Upper lobe of left lung (tissue), 6 donors: ENCODE data around the gene SERPINA12. TPM values are rescaled to one million over a fixed set of nuclear protein-coding genes. Genes with fewer than 3 reads are reported as not detected.

Experiments
- ATAC-seq, 2 donors: fragments of 200-7000 bp; cut with Tn5 transposase; one replicate each; pipeline ENCODE4 v1.9.1; 2022; ENCODE audit warnings: mild to moderate bottlenecking in 2 of 2, moderate library complexity in 2 of 2; ENCODE audit not compliant: low FRiP score in 2 of 2
- DNase-seq, 2 donors: peaks; one replicate each; pipeline ENCODE4 v3.0.0-alpha.2; 2019 to 2020
- H3K27ac ChIP-seq, 4 donors: fragments of 200-600 bp; sonication (generic); one replicate each; pipeline ENCODE4 v1.5.1; 2016 to 2019
- H3K27me3 ChIP-seq, 4 donors: fragments of 200-600 bp; sonication (generic); one replicate each; pipeline ENCODE4 v1.5.1; 2017 to 2019
- H3K36me3 ChIP-seq, 4 donors: fragments of 200-600 bp; sonication (generic); one replicate each; pipeline ENCODE4 v1.5.1; 2016 to 2019
- H3K4me1 ChIP-seq, 4 donors: fragments of 200-600 bp; sonication (generic); one replicate each; pipeline ENCODE4 v1.5.1; 2018 to 2019
- H3K4me3 ChIP-seq, 4 donors: fragments of 200-600 bp; sonication (generic); one replicate each; pipeline ENCODE4 v1.5.1; 2017 to 2019; ENCODE audit warnings: mild to moderate bottlenecking in 2 of 4, moderate library complexity in 1 of 4
- H3K9me3 ChIP-seq, 4 donors: fragments of 200-600 bp; sonication (generic); one replicate each; pipeline ENCODE4 v1.5.1; 2018 to 2019
- EP300 ChIP-seq, 4 donors: sonication (generic); formaldehyde crosslinking; IDR thresholded peaks; one replicate each; pipeline ENCODE4 v1.5.1; 2017; ENCODE audit warnings: antibody characterized with exemption in 4 of 4, control low read depth in 2 of 4
- POLR2A ChIP-seq, 4 donors: fragments of 450-650 bp; IDR thresholded peaks; one replicate each; pipeline ENCODE4 v1.5.1; 2016 to 2017; ENCODE audit warnings: antibody characterized with exemption in 4 of 4, mild to moderate bottlenecking in 2 of 4
- POLR2AphosphoS5 ChIP-seq, 2 donors: sonication (generic); formaldehyde crosslinking; IDR thresholded peaks; one replicate each; pipeline ENCODE4 v1.5.1; 2017; ENCODE audit warnings: antibody characterized with exemption in 2 of 2
- WGBS, 2 donors: methylation state at CpG; one replicate each; pipeline ENCODE4 v1.1.5; 2017 to 2018; 5-methylcytosine and 5-hydroxymethylcytosine counted together
- total RNA-seq, 6 donors: library from RNA; depleted of rRNA in 4 of 6; stranded (reverse); fragments of >200 nt in 4 of 6; gene quantifications; one replicate each; pipeline versions ENCODE4 v1.1.0 to v1.2.1, GENCODE V29; 2016 to 2021
- TF ChIP-seq, protein P1 (sequence below), 6 experiments: fragments of 450-650 bp in 4 of 6; fragments of 200-600 bp in 2 of 6; sonication (generic) in 2 of 6; IDR thresholded peaks; one replicate each; pipeline ENCODE4 v1.5.1; 2016 to 2019; ENCODE audit warnings: antibody characterized with exemption in 6 of 6
- donor health status: DM: no; HTN: no; CAD: no; lungs with moderate emphysema.
- donor health status: DM: no; HTN: yes; CAD: no; lungs with severe emphysema.

The SERPINA12 gene
- total RNA-seq, 6 donors from 2014 or later, result not detected

DNA sequence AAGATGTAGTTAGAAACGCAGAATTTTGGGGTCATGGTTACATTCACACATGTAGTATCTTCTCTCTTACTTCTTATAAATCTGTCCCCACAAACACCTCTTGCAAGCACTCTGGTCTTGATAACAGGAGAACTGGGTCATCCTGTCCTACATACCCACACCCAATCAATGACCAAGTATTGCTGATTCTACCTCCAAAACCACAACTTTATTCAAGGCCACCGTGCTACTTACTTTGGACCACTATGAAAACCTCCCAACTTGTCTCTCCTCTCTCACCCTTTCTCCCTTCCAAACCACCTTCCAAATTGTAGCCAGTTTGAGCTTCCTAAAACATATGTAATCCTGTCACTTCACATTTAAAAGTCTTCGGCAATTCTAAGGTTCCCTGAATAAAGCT lies 62.1 kb downstream of the SERPINA12 start:
- 77 to 80% methylated on average over 3 of the region's 3 CpGs for whole genome bisulfite sequencing, 2 donors
- H3K36me3 ChIP-seq, result no peaks in the 10 kb centered on the region
- TF ChIP-seq, protein P1, sequence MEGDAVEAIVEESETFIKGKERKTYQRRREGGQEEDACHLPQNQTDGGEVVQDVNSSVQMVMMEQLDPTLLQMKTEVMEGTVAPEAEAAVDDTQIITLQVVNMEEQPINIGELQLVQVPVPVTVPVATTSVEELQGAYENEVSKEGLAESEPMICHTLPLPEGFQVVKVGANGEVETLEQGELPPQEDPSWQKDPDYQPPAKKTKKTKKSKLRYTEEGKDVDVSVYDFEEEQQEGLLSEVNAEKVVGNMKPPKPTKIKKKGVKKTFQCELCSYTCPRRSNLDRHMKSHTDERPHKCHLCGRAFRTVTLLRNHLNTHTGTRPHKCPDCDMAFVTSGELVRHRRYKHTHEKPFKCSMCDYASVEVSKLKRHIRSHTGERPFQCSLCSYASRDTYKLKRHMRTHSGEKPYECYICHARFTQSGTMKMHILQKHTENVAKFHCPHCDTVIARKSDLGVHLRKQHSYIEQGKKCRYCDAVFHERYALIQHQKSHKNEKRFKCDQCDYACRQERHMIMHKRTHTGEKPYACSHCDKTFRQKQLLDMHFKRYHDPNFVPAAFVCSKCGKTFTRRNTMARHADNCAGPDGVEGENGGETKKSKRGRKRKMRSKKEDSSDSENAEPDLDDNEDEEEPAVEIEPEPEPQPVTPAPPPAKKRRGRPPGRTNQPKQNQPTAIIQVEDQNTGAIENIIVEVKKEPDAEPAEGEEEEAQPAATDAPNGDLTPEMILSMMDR (IDR thresholded peaks at IDR 0.05), result no peak
- no peak for TF ChIP-seq POLR2AphosphoS5 (IDR thresholded peaks at IDR 0.05)
- TF ChIP-seq EP300 (IDR thresholded peaks at IDR 0.05), result no peak
- no peak for TF ChIP-seq POLR2A (IDR thresholded peaks at IDR 0.05)
- H3K4me1 ChIP-seq, result no peaks in the 10 kb centered on the region
- DNase-seq (no peak), ATAC-seq (no peak)
- no peaks in the 10 kb centered on the region for H3K27me3 ChIP-seq
- no peak overlapping the region for H3K27ac ChIP-seq
- no peak overlapping the region for H3K4me3 ChIP-seq
- no peaks in the 10 kb centered on the region for H3K9me3 ChIP-seq

DNA sequence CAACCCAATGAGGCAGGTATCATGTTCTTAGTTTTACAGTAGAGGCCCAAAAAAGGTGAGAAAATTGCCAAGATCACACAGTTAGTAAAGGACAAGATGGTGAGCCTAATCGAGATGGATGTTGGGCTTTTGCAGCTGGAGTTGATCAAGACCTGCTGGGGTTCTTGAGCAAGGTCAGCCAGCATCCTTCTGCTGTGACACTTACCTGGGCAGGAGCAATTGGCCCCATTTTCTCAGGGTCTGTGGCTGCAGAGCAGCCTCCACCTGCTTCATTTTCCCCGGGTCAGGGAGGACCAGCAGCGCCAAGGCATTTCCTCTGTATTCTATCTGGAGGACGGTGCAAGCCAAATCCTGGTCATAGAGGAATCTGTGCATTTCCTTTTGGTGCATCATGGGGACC lies 63.1 kb downstream of the SERPINA12 start:
- Histone ChIP-seq H3K9me3 (no peaks in the 10 kb centered on the region), H3K4me3 (no peak overlapping the region), H3K27me3 (no peaks in the 10 kb centered on the region), H3K27ac (no peak overlapping the region), H3K36me3 (no peaks in the 10 kb centered on the region), H3K4me1 (no peaks in the 10 kb centered on the region)
- TF ChIP-seq, protein P1 (IDR thresholded peaks at IDR 0.05), result no peak
- TF ChIP-seq POLR2A (IDR thresholded peaks at IDR 0.05) (no peak), POLR2AphosphoS5 (IDR thresholded peaks at IDR 0.05) (no peak), EP300 (IDR thresholded peaks at IDR 0.05) (no peak)
- DNase-seq (no peak), ATAC-seq (no peak)
- WGBS, 2 donors, result 72 to 87% methylated on average over 4 of the region's 4 CpGs

DNA sequence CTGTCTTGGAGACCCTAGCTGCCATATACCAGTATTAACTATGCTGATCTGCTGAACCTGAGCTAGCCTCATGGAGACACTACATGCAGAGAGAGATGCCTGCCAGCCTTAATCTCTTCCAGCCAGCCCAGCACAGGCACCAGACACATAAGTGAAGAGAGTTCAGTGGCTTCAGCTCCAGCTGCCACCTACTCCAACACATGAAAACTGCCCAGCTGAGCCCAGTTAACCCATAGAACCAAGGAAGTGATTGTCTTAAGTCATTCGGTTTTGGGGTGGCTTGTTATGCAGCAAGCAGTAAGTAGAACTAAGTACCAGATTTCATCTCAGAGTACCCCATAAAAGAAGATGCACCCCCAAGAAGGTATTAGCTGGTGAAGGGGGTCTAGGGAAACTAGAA lies 64.3 kb downstream of the SERPINA12 start:
- H3K9me3 ChIP-seq, result no peaks in the 10 kb centered on the region
- no peaks in the 10 kb centered on the region for H3K36me3 ChIP-seq
- H3K27ac ChIP-seq, result no peak overlapping the region
- ATAC-seq (no peak), DNase-seq (no peak)
- H3K4me1 ChIP-seq, result no peaks in the 10 kb centered on the region
- WGBS, 2 donors, result 86 to 92% methylated on average over 1 of the region's 1 CpG
- H3K27me3 ChIP-seq, result no peaks in the 10 kb centered on the region
- TF ChIP-seq POLR2A (IDR thresholded peaks at IDR 0.05) (no peak), EP300 (IDR thresholded peaks at IDR 0.05) (no peak), POLR2AphosphoS5 (IDR thresholded peaks at IDR 0.05) (no peak)
- TF ChIP-seq, protein P1 (IDR thresholded peaks at IDR 0.05), result no peak
- H3K4me3 ChIP-seq, result no peak overlapping the region

DNA sequence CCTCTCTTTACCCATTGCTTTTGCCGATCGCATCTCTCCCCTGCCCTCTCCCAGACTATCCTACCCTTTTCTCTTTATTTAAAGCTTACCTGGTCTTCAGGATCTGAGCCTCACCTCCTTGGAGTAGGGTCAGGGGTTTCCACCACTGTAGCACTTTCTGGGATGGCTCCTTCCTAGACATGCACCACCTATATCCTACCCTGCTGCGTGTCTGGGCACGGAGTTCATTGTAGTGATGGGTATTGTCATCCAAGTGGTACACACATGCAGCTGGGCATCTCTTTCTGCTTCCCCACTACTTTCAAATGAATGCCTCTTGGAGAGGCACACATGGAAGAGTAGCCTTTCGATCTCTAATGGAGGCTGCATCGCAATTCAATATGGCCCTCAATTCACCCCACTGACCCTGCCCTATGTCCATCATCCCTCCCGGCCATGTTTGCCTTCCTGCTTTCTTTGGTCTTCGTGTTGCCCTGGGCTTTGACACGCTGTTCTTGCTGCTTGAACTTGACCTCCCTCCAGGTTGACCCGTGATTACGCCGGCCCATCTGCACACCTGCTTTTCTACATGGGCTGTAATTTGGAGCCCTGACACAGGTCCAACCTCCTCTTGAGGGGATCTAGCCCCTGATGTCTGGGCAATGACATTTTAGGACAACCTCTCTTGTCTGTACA lies 67.6 kb downstream of the SERPINA12 start:
- no peak for DNase-seq
- no peak for TF ChIP-seq EP300 (IDR thresholded peaks at IDR 0.05)
- TF ChIP-seq POLR2A (IDR thresholded peaks at IDR 0.05), result no peak
- TF ChIP-seq, protein P1 (IDR thresholded peaks at IDR 0.05), result no peak
- Histone ChIP-seq H3K36me3 (no peaks in the 10 kb centered on the region), H3K9me3 (no peaks in the 10 kb centered on the region), H3K27ac (no peak overlapping the region), H3K4me3 (no peak overlapping the region), H3K27me3 (no peaks in the 10 kb centered on the region), H3K4me1 (no peaks in the 10 kb centered on the region)
- 91 to 93% methylated on average over 12 of the region's 12 CpGs for WGBS, 2 donors
- ATAC-seq, result no peak

DNA sequence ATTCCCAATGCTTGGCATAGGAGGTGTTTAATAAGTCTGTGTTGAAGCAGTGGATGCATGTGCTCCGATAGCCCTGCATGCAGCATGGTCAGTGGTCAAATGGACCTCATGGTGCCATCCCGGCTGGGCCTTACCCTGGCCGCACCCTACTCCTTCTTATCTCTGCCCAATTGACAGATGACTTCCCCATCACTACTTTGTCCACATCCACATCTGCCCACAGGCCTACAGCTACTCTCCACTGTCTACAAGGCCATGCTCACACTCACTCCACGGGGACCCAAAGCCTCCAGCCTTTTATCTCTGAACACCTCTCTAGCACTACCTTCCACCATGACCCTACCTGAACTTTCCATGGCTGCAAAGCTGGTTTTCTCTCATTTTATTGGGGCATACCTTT lies 68.1 kb downstream of the SERPINA12 start:
- ATAC-seq (peak in 1 of 2 donors; percentile 8), DNase-seq (no peak)
- no peak overlapping the region for H3K27ac ChIP-seq
- TF ChIP-seq POLR2AphosphoS5 (IDR thresholded peaks at IDR 0.05), result no peak
- TF ChIP-seq POLR2A (IDR thresholded peaks at IDR 0.05), result no peak
- TF ChIP-seq, protein P1 (IDR thresholded peaks at IDR 0.05), result no peak
- no peak for TF ChIP-seq EP300 (IDR thresholded peaks at IDR 0.05)
- H3K4me1 ChIP-seq, result no peaks in the 10 kb centered on the region
- H3K4me3 ChIP-seq, result no peak overlapping the region
- no peaks in the 10 kb centered on the region for H3K9me3 ChIP-seq
- 86 to 96% methylated on average over 4 of the region's 4 CpGs for WGBS, 2 donors
- H3K27me3 ChIP-seq, result no peaks in the 10 kb centered on the region
- no peaks in the 10 kb centered on the region for H3K36me3 ChIP-seq
